GM06990 (cell line): ENCODE measurements around the gene EOLA1.
"Not testable (repeated sequence)": the region's sequence is repeated elsewhere in the genome, so short reads cannot be mapped to it uniquely, and the experiment has no call there.

ENCODE experiments used
- DNase-seq: peaks from one replicate; pipeline ENCODE4 v3.0.0-alpha.2; 2011; ENCODE audit not compliant: insufficient read length; ENCODE audit errors: extremely low read depth
- H3K27me3 ChIP-seq: replicated peaks from 2 replicates; pipeline ENCODE4 v1.6.0; 2011; ENCODE audit warnings: low read length; ENCODE audit not compliant: control insufficient read depth, insufficient read depth
- H3K36me3 ChIP-seq: 2 replicates; pipeline ENCODE4 v1.5.1; 2011; ENCODE audit warnings: low read length; ENCODE audit not compliant: control insufficient read depth, insufficient read depth
- H3K4me3 ChIP-seq: replicated peaks from 2 replicates; pipeline ENCODE4 v1.5.1; 2011; ENCODE audit warnings: low read depth, mild to moderate bottlenecking, control low read depth, low read length
- CTCF ChIP-seq: IDR thresholded peaks from 2 replicates; pipeline ENCODE4 v1.5.1; 2011; ENCODE audit warnings: low read length, control low read depth, mild to moderate bottlenecking, inconsistent platforms; ENCODE audit not compliant: insufficient read depth, poor library complexity, severe bottlenecking

EOLA1 gene

GRCh38 chrX:149571770-149572169, 31.0 kb downstream of the EOLA1 start:
- TF ChIP-seq CTCF, result no peak
- Histone ChIP-seq H3K4me3 (no peak overlapping the region), H3K27me3 (no peaks in the 10 kb centered on the region), H3K36me3 (no peaks in the 10 kb centered on the region)
- no peak for DNase-seq

- Histone ChIP-seq H3K27me3 (no peaks in the 10 kb centered on the region), H3K36me3 (no peaks in the 10 kb centered on the region), H3K4me3 (no peak overlapping the region)
- no peak for DNase-seq
- TF ChIP-seq CTCF, result no peak
Observed at GRCh38 chrX:149572743-149573142, 31.9 kb downstream of the EOLA1 start.

GRCh38 chrX:149573456-149573855, 32.6 kb downstream of the EOLA1 start:
- H3K27me3 ChIP-seq, H3K36me3 ChIP-seq, DNase-seq, H3K4me3 ChIP-seq: not testable (repeated sequence)

- not testable (repeated sequence) for H3K36me3 ChIP-seq, H3K27me3 ChIP-seq, H3K4me3 ChIP-seq, DNase-seq
Observed at GRCh38 chrX:149585631-149586030, 44.8 kb downstream of the EOLA1 start.

GRCh38 chrX:149587359-149587758, 46.5 kb downstream of the EOLA1 start, which contains the start of gene MAGEA9B:
Gene MAGEA9B, minus strand, starts transcription at chrX:149587459. Its CDS starts 4,280 bp downstream, at chrX:149583179.
- DNase-seq, H3K27me3 ChIP-seq, H3K36me3 ChIP-seq, H3K4me3 ChIP-seq: not testable (repeated sequence)

GRCh38 chrX:149590993-149591392, 50.2 kb downstream of the EOLA1 start:
- not testable (repeated sequence) for H3K4me3 ChIP-seq, H3K27me3 ChIP-seq, H3K36me3 ChIP-seq, DNase-seq

GRCh38 chrX:149595214-149595613, 54.4 kb downstream of the EOLA1 start, which contains the start of gene HSFX2:
Gene HSFX2, minus strand, starts transcription at chrX:149595314. Its CDS starts 614 bp downstream, at chrX:149594700.
- DNase-seq, H3K4me3 ChIP-seq, H3K27me3 ChIP-seq, H3K36me3 ChIP-seq: not testable (repeated sequence)

- H3K36me3 ChIP-seq, DNase-seq, H3K27me3 ChIP-seq, H3K4me3 ChIP-seq: not testable (repeated sequence)
Observed at GRCh38 chrX:149595943-149596342, 55.1 kb downstream of the EOLA1 start.
